Stimulated activated CD8-positive, alpha-beta memory T cell treated with anti-CD3 and anti-CD28 coated beads, Interleukin-7, amount 100 ng/mL, for 1 hour (primary cell): ENCODE results near the gene FRMD7.
"Not testable (repeated sequence)": the region's sequence is repeated elsewhere in the genome, so short reads cannot be mapped to it uniquely, and the experiment has no call there.

Experiments used
- DNase-seq, 2 donors: peaks; one replicate each; pipeline ENCODE4 v3.0.0-alpha.2; 2020; ENCODE audit warnings: low read depth in 2 of 2

The FRMD7 gene, protein sequence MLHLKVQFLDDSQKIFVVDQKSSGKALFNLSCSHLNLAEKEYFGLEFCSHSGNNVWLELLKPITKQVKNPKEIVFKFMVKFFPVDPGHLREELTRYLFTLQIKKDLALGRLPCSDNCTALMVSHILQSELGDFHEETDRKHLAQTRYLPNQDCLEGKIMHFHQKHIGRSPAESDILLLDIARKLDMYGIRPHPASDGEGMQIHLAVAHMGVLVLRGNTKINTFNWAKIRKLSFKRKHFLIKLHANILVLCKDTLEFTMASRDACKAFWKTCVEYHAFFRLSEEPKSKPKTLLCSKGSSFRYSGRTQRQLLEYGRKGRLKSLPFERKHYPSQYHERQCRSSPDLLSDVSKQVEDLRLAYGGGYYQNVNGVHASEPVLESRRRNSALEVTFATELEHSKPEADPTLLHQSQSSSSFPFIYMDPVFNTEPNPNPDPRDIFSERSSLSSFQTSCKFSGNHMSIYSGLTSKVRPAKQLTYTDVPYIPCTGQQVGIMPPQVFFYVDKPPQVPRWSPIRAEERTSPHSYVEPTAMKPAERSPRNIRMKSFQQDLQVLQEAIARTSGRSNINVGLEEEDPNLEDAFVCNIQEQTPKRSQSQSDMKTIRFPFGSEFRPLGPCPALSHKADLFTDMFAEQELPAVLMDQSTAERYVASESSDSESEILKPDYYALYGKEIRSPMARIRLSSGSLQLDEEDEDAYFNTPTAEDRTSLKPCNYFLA

DNA sequence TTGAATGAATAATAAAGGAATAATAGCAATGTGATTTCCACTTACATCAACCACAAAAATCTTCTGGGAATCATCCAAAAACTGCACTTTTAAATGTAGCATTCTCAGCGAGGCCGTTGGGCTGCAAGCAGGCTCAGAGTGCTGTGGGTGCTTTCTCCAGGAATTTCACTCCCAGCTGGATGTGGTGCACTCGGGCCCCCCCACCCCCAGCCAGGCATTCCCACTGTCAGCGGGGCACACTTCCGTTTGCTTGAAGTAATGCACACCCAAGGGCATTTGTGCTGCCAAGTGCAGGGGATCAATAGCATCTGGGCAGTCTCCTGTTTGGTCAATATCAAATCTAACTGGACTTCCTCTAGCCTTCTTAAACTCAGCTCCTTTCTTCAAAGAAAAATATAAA lies at the start of gene FRMD7:
Gene FRMD7 (minus strand): TSS at position 278 of the 400 bp plus-strand sequence. CDS start 176 bp downstream, at position 102.
- DNase-seq = no peak

DNA sequence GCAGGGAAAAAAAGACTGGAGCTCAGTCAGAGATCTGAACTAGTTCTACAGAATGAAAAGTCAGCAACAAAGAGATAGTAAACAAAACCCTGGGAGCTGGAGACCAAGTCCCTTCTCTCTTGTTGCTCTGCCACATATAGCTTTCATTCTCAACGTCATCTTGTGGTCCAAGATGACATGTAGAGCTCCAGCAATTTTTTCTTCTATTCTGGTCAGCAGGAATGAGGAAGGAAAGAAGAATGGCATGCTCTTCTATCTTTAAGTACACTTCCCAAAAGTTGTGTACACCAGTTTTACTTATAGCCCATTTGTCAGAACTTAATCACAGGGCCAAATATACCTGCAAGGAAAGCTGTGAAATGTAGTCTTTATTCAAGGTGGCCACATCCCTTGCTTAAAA lies 45.8 kb upstream of the FRMD7 start:
- DNase-seq = no peak

DNA sequence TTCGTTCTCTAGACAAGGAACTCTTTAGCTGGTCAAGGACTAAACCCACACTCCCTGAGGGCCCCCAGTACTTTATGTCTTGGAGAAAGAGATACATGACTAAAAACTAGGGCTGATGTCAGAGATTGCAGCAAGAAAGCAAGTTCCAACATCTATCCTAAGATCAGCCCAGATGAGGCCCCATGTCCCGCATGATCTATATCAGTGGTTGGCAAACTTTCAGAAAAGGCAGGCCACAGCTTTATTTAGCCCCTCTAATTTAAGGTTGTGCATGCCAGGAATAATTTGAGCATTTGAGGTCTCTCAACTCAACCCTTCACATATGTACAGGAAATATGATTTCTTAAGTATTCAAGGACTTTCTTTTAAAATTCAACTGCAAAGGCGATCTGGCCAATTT lies 44.1 kb upstream of the FRMD7 start:
- no peak for DNase-seq

DNA sequence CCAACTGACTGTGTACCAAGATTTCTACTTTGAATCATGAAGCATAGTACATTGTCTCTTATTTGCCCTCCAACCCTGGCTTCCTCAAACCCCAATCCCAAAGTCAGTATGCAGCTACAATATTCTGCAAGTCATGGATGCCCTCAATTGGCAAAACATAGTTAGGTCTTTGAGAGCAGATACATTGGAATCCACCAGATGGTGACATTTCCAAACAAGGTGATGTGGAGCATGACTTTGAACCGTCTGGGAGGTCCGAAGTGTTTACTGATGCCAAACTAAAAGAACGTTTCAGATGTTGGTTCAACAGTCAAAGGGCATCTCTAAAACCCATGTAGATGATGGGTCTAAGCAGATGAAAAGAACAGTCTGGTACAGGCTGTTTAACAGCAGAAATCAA lies 43.7 kb upstream of the FRMD7 start:
- DNase-seq = no peak

DNA sequence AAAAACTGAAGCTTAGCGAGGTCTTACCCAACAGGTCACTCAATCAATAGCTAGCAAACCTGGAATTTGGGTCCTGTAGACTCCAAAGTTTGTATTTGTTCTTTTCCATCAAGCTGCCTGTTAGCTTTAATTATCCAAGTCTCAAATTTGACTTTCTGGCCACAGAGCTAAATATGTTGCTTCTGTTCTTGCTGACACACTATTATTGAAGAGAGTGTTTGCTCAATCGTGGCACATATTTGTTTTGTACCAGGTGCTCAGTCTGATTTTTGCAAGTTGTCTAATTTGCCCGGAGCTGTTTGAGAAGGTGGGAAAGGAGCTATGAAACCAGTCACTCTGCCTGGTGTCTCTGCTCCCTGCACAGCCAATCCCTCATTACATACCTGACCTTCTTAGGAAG lies 41.7 kb upstream of the FRMD7 start:
- DNase-seq = no peak

- no peak for DNase-seq
Observed at GRCh38 chrX:132165651-132166050, 37.8 kb upstream of the FRMD7 start.

- no peak for DNase-seq
Observed at GRCh38 chrX:132165005-132165404, 37.2 kb upstream of the FRMD7 start.

DNA sequence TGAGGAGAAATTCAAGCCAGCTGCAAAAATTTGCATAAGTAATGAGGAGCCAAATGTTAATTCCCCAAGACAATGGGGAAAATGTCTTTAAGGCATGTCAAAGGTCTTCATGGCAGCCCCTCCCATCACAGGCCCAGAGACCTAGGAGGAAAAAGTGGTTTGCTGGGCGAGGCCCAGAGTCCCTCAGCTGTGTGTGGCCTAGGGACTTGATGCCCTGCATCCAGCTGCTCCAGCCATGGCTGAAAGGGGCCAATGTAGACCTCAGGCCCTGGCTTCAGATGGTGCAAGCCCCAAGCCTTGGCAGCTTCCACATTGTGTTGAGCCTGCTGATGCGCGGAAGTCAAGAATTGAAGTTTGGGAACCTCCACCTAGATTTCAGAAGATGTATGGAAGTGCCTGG lies 35.3 kb upstream of the FRMD7 start:
- DNase-seq = not testable (repeated sequence)

GRCh38 chrX:132153166-132153565 lies 25.3 kb upstream of the FRMD7 start:
- no peak for DNase-seq

DNA sequence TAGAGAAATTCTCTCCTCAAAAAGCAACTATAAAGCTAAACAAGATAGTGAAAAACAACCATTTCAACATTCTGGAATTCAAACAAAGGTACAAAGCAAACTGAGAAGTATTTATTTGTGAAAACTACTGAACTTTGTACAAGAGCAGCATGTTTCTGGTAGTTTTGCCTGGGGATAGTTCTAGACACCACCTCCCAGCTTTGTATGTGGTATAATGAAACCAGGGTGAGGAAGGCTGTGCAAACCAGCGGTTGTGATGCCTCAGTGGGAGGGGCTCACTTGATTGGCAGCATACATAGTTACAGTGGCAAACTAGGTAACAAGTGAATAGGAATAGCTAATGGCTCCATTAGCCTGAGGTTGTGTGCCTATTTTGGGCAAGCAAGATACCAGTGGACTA lies 18.6 kb upstream of the FRMD7 start:
- DNase-seq = no peak

DNA sequence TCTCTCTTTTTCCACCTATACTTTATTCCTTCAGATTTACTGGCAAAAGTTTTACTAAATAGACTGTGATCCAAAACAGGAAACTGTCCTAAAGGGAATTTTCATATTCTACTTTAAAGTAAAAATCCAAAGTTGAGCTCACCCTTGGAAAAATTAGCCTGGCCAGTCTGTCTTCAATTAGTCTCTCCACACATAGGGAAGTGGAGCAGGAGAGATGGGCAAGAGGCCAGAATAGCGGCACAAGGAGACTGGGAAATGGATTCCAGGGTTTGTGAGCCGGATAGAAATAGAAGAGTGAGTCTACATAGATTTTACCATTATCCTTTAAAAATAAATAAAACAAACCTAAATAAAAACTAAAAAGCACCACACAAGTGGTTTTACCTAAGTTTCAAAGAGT lies 16.2 kb upstream of the FRMD7 start:
- no peak for DNase-seq

DNA sequence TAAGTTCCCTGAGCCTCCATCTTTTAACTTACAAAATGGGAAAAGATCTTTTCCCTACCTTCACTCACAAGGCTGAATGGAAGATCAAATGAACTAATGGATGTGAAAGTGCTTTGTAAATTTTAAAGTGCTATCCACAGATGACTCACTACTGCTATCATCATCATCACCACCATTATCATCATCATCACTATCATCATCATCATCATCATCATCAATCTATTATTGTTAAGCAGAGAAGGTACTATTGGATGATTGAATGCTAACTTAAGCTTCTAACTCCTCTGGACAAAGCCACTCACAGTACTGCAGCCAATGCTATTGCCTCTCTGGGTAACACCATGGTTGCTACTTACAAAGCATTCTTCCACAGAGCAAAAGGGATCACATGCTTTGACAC lies 1.9 kb downstream of the FRMD7 start:
- no peak for DNase-seq

DNA sequence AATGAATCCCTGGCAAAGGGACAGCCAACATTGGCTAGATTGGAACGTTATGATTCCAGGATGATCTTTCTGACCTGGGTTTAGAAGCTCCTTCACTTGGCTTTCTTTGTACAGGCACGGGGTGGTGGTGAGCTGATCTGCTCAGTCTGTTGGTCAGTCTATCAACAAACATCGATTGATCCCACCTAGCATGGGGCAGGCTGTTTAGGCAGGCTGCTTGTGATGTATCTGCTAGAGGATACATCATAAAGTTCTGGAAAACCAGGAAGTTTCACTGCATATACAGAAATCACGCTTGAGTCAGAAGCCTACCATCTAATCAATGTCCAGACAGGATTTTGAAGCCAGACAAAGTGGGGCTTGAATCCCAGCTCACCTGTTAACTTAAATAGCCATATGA lies 6.9 kb downstream of the FRMD7 start:
- DNase-seq = no peak

DNA sequence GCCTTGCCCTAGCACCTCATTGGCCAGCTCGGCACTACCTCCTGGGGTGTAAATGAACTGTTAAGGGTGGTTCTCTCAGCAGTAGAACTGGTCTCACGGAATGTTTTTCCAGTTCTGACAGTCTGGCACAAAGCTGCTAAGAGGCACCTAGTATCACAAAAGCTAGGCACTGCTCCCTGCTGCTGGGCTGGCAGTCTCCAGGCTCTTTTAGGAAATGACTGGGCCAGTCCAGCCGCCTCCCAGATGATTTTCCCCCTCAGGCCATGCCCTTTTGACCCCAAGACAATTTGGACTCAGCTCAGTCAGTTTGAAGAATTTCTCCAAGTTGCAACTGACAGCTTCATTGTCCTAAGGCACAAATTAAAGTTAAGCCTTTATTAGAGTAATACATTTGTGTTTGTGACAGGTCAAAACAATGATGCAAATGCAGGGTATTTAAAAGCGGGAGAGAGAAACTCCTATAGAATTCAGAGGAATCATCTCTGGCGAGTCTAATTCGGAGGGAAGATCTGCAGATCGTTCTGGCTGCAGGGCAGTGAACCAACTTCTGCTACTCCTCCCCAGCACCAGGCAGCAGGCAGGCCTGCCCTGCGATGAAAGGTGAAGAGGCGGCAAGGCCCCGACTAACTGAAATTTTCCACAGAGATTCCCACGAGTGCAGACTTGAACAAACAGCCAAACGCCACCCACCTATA lies 7.9 kb downstream of the FRMD7 start:
- DNase-seq = no peak

DNA sequence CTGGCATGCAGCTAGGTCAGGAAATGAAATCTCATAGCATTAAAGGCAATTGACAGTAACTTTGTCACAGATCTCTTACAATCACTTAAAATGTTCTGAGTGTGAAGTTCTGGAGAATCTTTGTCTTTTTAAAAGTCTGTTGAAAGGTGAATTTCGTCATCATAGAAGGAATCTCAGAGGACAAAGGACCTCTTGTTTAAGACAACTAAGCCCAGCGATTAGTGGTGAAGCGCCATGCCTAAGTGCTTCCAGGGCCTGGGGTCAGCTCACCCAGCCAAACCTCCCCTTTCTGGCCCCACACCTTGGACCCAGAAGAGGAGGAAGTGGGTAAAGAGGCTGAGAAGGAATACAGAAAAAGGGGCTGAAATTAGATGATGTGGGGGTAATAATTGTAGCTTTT lies 8.5 kb downstream of the FRMD7 start:
- no peak for DNase-seq

- DNase-seq = no peak
Observed at GRCh38 chrX:132118358-132118757, 9.5 kb downstream of the FRMD7 start.

GRCh38 chrX:132115792-132116191 lies 12.0 kb downstream of the FRMD7 start:
- DNase-seq = no peak

DNA sequence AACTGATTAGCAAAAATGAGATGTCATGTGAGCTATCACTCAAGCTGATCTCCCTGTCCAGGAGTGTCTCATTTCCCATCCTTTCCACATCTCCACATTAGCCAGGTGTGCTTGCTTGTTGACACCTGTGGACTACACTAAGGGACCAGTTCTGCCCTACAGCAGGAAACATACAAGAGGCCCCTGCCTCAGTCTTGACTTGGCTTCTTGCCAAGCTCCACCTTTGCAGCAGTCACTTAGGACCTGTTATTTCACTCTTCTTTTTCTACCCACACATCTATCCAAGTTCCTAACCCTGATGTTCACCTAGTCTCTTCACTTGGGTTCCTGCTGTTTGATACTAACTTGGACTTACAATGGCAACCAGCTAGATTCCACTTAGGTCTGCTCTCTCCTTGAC lies 13.2 kb downstream of the FRMD7 start:
- no peak for DNase-seq

DNA sequence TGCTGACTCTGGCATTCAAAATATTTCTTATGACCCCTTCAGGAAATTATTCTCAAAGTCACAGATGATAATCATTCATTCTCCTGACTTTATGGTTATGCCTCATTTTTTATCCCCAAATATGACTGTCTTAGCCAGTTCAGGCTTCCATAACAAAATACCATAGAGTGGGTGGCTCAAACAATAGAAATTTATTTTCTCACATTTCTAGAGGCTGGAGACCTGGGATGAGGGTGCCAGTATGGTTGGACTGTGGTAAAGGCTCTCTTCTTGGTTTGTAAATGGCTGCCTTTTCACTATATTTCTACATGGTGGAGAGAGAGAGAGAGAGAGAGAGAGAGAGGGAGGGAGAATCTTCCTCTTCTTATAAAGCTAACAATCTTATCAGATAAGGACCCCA lies 20.5 kb downstream of the FRMD7 start:
- no peak for DNase-seq

- DNase-seq = no peak
Observed at GRCh38 chrX:132101799-132102198, 26.0 kb downstream of the FRMD7 start.

- no peak for DNase-seq
Observed at GRCh38 chrX:132101206-132101605, 26.6 kb downstream of the FRMD7 start.

DNA sequence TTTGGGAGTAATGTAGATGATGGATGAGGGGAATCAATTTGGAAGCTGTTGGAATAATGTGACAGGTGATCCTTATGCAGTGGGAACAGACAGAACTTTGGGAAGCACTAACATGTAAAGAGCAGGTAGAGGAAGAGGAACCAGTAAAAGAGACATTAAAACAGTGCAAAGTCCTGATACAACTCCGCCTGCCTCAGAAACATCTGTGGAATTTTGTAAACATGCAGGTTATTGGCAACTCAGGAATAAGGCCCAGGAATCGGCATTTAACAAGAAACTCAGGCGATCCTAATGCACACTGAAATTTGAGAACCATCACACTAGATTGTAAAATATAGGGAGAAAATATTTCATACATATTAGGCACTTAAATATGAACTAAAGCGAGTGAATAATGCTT lies 29.1 kb downstream of the FRMD7 start:
- DNase-seq = not testable (repeated sequence)

DNA sequence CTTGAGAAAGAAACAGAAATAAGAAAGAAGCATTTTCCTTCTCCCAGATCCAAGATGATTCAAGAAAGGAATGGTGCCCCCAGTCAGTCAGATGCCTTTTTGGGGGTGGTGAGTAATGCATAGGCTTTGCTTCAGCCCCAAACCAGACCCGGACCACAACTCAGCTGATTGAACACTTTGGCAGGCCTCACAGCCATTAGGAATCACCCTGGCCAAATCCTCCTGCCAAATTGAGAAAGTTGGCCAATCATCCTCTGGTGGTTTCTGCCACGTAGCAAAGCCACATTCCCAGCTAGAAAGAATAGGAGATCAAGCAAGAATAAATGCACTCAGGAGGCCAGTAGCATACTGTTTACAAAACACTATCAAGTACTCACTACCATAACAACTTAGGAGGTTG lies 33.7 kb downstream of the FRMD7 start:
- DNase-seq = no peak
